Mesodermal cell (in vitro differentiated cells): Measurements from ENCODE around the gene PCDHA3.
"Not testable (repeated sequence)": the region's sequence is repeated elsewhere in the genome, so short reads cannot be mapped to it uniquely, and the experiment has no call there.

Source experiments
- H3K27ac ChIP-seq: 2 replicates; pipeline ENCODE4 v1.7.0; 2013; ENCODE audit warnings: mild to moderate bottlenecking, low read depth, low read length, moderate library complexity; ENCODE audit not compliant: severe bottlenecking
- H3K36me3 ChIP-seq: 2 replicates; pipeline ENCODE4 v1.7.1; 2013; ENCODE audit warnings: mild to moderate bottlenecking, low read length, moderate library complexity; ENCODE audit not compliant: control insufficient read depth, insufficient read depth
- H3K4me1 ChIP-seq: one replicate; pipeline ENCODE4 v1.7.1; 2013; ENCODE audit warnings: mild to moderate bottlenecking, low read length; ENCODE audit not compliant: insufficient read depth, control insufficient read depth, poor library complexity, severe bottlenecking
- H3K4me3 ChIP-seq: 2 replicates; pipeline ENCODE4 v1.7.0; 2013; ENCODE audit warnings: low read length, control low read depth, mild to moderate bottlenecking; ENCODE audit not compliant: insufficient read depth, poor library complexity, severe bottlenecking; ENCODE audit errors: extremely low read depth
- H3K9me3 ChIP-seq: 2 replicates; pipeline ENCODE4 v1.7.1; 2013; ENCODE audit warnings: mild to moderate bottlenecking, low read length, moderate library complexity; ENCODE audit not compliant: control insufficient read depth
- WGBS, 2 experiments: methylation state at CpG; one replicate each; pipeline ENCODE4 v1.1.5; 2013; ENCODE audit warnings: missing lambda C conversion rate in 2 of 2; ENCODE audit not compliant: insufficient coverage in 2 of 2; 5-methylcytosine and 5-hydroxymethylcytosine counted together

The PCDHA3 gene

GRCh38 chr5:140794595-140795258, 6.1 kb upstream of the PCDHA3 start, which contains the start of gene PCDHA2:
Gene PCDHA2 (plus strand): TSS chr5:140794852.
- Histone ChIP-seq H3K27ac (no peak within 1 kb of the TSS), H3K4me1 (no peaks in the 10 kb centered on the region), H3K9me3 (peaks cover 15% of the 10 kb centered on the region), H3K4me3 (peak within 1 kb of the TSS; percentile 29), H3K36me3 (no peaks in the 10 kb centered on the region)
- WGBS, 2 experiments: 74 to 79% methylated on average over 24 to 25 of the region's 27 CpGs

- Histone ChIP-seq H3K9me3 (peaks cover 15% of the 10 kb centered on the region), H3K4me1 (no peaks in the 10 kb centered on the region), H3K4me3 (peak overlapping the region; percentile 29), H3K27ac (no peak overlapping the region), H3K36me3 (no peaks in the 10 kb centered on the region)
- 71 to 77% methylated on average over 8 to 10 of the region's 15 CpGs for WGBS, 2 experiments
Measured at GRCh38 chr5:140795259-140795641, 5.6 kb upstream of the PCDHA3 start.

DNA sequence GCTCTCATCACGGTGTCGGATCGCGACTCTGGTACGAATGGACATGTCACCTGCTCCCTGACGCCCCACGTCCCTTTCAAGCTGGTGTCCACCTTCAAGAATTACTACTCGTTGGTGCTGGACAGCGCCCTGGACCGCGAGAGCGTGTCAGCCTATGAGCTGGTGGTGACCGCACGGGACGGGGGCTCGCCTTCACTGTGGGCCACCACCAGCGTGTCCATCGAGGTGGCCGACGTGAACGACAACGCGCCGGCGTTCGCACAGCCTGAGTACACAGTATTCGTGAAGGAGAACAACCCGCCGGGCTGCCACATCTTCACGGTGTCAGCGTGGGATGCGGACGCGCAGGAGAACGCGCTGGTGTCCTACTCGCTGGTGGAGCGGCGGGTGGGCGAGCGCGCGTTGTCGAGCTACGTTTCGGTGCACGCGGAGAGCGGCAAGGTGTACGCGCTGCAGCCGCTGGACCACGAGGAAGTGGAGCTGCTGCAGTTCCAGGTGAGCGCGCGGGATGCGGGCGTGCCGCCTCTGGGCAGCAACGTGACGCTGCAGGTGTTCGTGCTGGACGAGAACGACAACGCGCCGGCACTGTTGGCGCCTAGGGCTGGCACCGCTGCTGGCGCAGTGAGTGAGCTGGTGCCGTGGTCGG, 4.7 kb upstream of the PCDHA3 start:
- peaks cover 15% of the 10 kb centered on the region for H3K9me3 ChIP-seq
- not testable (repeated sequence) for H3K4me3 ChIP-seq, H3K4me1 ChIP-seq, H3K36me3 ChIP-seq, H3K27ac ChIP-seq
- 96% methylated on average over 61 to 63 of the region's 72 CpGs for WGBS, 2 experiments

GRCh38 chr5:140796718-140797095, 4.2 kb upstream of the PCDHA3 start:
- Histone ChIP-seq H3K27ac (no peak overlapping the region), H3K9me3 (peaks cover 15% of the 10 kb centered on the region), H3K4me3 (no peak overlapping the region), H3K4me1 (no peaks in the 10 kb centered on the region), H3K36me3 (no peaks in the 10 kb centered on the region)
- WGBS, 2 experiments: 95 to 96% methylated on average over 39 of the region's 39 CpGs

DNA sequence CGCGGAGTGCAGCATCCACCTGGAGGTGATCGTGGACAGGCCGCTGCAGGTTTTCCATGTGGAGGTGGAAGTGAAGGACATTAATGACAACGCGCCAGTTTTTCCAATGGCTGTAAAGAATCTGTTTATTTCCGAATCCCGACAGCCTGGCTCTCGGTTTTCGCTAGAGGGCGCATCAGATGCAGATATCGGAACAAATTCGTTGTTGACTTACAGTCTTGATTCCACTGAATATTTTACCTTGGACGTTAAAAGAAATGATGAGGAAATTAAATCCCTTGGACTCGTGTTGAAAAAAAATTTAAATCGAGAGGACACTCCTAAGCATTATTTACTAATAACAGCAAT, 611 bp downstream of the PCDHA3 start:
- H3K27ac ChIP-seq: no peak overlapping the region
- no peaks in the 10 kb centered on the region for H3K36me3 ChIP-seq
- H3K9me3 ChIP-seq: no peaks in the 10 kb centered on the region
- H3K4me3 ChIP-seq: no peak overlapping the region
- 95 to 97% methylated on average over 16 of the region's 16 CpGs for WGBS, 2 experiments
- no peaks in the 10 kb centered on the region for H3K4me1 ChIP-seq

DNA sequence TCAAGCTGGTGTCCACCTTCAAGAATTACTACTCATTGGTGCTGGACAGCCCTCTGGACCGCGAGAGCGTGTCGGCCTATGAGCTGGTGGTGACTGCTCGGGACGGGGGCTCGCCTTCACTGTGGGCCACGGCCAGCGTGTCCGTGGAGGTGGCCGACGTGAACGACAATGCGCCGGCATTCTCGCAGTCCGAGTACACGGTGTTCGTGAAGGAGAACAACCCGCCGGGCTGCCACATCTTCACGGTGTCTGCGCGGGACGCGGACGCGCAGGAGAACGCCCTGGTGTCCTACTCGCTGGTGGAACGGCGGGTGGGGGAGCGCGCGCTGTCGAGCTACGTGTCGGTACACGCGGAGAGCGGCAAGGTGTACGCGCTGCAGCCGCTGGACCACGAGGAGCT, 1.5 kb downstream of the PCDHA3 start:
- H3K9me3 ChIP-seq, H3K4me3 ChIP-seq, H3K4me1 ChIP-seq, H3K27ac ChIP-seq, H3K36me3 ChIP-seq: not testable (repeated sequence)
- 97% methylated on average over 35 to 44 of the region's 45 CpGs for WGBS, 2 experiments

DNA sequence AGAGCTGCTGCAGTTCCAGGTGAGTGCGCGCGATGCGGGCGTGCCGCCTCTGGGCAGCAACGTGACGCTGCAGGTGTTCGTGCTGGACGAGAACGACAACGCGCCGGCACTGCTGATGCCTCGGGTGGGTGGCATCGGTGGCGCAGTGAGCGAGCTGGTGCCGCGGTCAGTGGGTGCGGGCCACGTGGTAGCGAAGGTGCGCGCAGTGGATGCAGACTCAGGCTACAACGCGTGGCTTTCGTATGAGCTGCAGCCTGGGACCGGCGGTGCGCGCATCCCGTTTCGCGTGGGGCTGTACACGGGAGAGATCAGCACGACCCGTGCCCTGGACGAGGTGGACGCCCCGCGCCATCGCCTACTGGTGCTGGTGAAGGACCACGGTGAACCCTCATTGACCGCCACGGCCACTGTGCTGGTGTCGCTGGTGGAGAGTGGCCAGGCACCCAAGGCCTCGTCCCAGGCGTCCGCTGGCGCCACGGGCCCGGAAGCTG, 2.0 kb downstream of the PCDHA3 start:
- Histone ChIP-seq H3K4me1 (no peaks in the 10 kb centered on the region), H3K4me3 (no peak overlapping the region), H3K9me3 (no peaks in the 10 kb centered on the region), H3K27ac (no peak overlapping the region), H3K36me3 (no peaks in the 10 kb centered on the region)
- 96 to 97% methylated on average over 52 to 53 of the region's 53 CpGs for WGBS, 2 experiments

DNA sequence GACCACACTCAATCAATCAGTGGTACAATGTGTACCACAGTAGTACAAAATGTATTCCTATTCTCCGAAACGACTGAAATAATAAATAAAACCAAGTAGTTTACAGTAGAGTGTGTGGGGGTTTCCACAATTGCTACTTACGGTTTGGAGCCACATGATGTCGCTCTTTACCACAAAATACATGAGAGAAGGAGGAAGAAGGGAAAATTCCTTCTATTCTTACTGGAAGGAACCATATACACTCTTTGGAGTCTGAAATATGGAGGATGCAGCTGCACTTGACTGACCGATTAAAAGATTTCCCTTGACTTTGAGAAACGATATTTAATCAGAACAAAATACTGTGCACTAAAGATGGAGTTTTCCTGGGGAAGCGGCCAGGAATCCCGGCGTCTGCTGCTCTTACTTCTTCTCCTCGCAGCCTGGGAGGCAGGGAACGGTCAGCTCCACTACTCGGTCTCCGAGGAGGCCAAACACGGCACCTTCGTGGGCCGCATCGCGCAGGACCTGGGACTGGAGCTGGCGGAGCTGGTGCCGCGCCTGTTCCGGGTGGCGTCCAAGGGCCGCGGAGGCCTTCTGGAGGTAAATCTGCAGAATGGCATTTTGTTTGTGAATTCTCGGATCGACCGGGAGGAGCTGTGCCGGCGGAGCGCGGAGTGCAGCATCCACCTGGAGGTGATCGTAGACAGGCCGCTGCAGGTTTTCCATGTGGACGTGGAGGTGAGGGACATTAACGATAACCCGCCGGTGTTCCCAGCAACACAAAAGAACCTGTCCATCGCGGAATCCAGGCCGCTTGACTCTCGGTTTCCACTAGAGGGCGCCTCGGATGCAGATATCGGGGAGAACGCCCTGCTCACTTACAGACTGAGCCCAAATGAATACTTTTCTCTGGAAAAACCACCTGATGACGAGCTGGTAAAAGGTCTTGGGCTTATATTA, 6.2 kb downstream of the PCDHA3 start, which contains the start of gene PCDHA4:
Gene PCDHA4, plus strand, starts transcription at position 235 of the 942 bp plus-strand sequence.
- no peaks in the 10 kb centered on the region for H3K9me3 ChIP-seq
- no peaks in the 10 kb centered on the region for H3K36me3 ChIP-seq
- H3K27ac ChIP-seq: peak within 1 kb of the TSS; percentile 43
- H3K4me3 ChIP-seq: peak within 1 kb of the TSS; percentile 64
- no peaks in the 10 kb centered on the region for H3K4me1 ChIP-seq
- WGBS, 2 experiments: 9 to 12% methylated on average over 17 to 23 of the region's 47 CpGs

- H3K4me1 ChIP-seq, H3K36me3 ChIP-seq, H3K9me3 ChIP-seq, H3K27ac ChIP-seq, H3K4me3 ChIP-seq: not testable (repeated sequence)
- WGBS, 2 experiments: 96 to 97% methylated on average over 53 to 62 of the region's 62 CpGs
Measured at GRCh38 chr5:140808241-140808888, 7.5 kb downstream of the PCDHA3 start.

GRCh38 chr5:140808889-140809291, 8.0 kb downstream of the PCDHA3 start:
- Histone ChIP-seq H3K36me3 (no peaks in the 10 kb centered on the region), H3K4me3 (no peak overlapping the region), H3K9me3 (no peaks in the 10 kb centered on the region), H3K27ac (no peak overlapping the region), H3K4me1 (no peaks in the 10 kb centered on the region)
- 95 to 97% methylated on average over 43 of the region's 43 CpGs for WGBS, 2 experiments
